ENCODE measurements around the gene AMZ1. TPM values are rescaled to one million over a fixed set of nuclear protein-coding genes. Genes with fewer than 3 reads are reported as not detected.

The AMZ1 gene
- total RNA-seq, 1 experiment from 2014 or later: 0.74 TPM

GRCh38 chr7:2719007-2719406 lies 31.0 kb downstream of the AMZ1 start:
- Histone ChIP-seq H2AK5ac (ENCODE audit: insufficient read length, low read length) (no peak overlapping the region), H3K79me1 (ENCODE audit: insufficient read depth, low read depth, low read length, poor library complexity, severe bottlenecking) (no peaks in the 10 kb centered on the region), H3K27me3 (ENCODE audit: insufficient read depth, low read length) (no peaks in the 10 kb centered on the region), H3K27ac (ENCODE audit: insufficient read length, low read depth, low read length) (no peak overlapping the region), H4K5ac (ENCODE audit: insufficient read length, low read depth, low read length) (no peak overlapping the region), H2BK120ac (ENCODE audit: low read depth, low read length, poor library complexity, severe bottlenecking) (no peak overlapping the region), H3K4ac (ENCODE audit: low read depth, low read length) (no peak overlapping the region), H3K14ac (ENCODE audit: insufficient read depth, low read length) (no peak overlapping the region), H3K9me3 (ENCODE audit: control insufficient read depth, low read depth, low read length) (no peaks in the 10 kb centered on the region), H2BK5ac (ENCODE audit: insufficient read length, low read length) (no peak overlapping the region), H3K9ac (ENCODE audit: extremely low read depth, insufficient read length, low read length) (no peak overlapping the region), H3K23ac (ENCODE audit: insufficient read length, low read depth, low read length) (no peak overlapping the region), H3K4me2 (ENCODE audit: insufficient read depth, insufficient read length, low read length) (no peak overlapping the region), H3T11ph (ENCODE audit: low read length) (no peak overlapping the region), H3K18ac (ENCODE audit: insufficient read length, low read depth, low read length) (no peak overlapping the region), H2BK20ac (ENCODE audit: low read depth, low read length, poor library complexity, severe bottlenecking) (no peak overlapping the region), H4K8ac (replicated peaks; ENCODE audit: insufficient read length, low read depth, low read length) (no peak overlapping the region), H4K91ac (ENCODE audit: insufficient read length, low read depth, low read length) (no peak overlapping the region), H4K20me1 (ENCODE audit: control insufficient read depth, insufficient read depth, insufficient read length) (no peaks in the 10 kb centered on the region), H2AFZ (ENCODE audit: low read length) (no peak overlapping the region), H2BK15ac (ENCODE audit: low read depth, low read length) (no peak overlapping the region), H3K79me2 (ENCODE audit: insufficient read depth, low read length) (no peaks in the 10 kb centered on the region), H2BK12ac (ENCODE audit: insufficient read length, low read depth, low read length) (no peak overlapping the region), H3K4me1 (ENCODE audit: insufficient read depth, low read length) (no peaks in the 10 kb centered on the region), H3K23me2 (ENCODE audit: insufficient read length, low read depth, low read length, poor library complexity, severe bottlenecking) (no peaks in the 10 kb centered on the region), H3K56ac (ENCODE audit: insufficient read length, low read depth, low read length) (no peak overlapping the region)
- no peak overlapping the region for H3K4me3 Mint-ChIP-seq
- H3K36me3 Mint-ChIP-seq (ENCODE audit: insufficient read depth in 1 of 3, low read depth in 3 of 3): peaks cover 24 to 54% (median 49%) of the 10 kb centered on the region in 3 experiments
- H3K4me1 Mint-ChIP-seq: peaks cover 2 to 10% of the 10 kb centered on the region in 2 experiments; a peak in 3 of 4 replicates
- peak overlapping the region in 2 of 3 experiments; percentile 56 to 78; a peak in 2 of 7 replicates for H3K27ac Mint-ChIP-seq
- no peaks in the 10 kb centered on the region for H3K27me3 Mint-ChIP-seq (ENCODE audit: low read depth)
- peak; percentile 81 for DNase-seq
- H3K9me3 Mint-ChIP-seq: no peaks in the 10 kb centered on the region
- peak; percentile 84 for TF ChIP-seq CTCF (conservative IDR thresholded peaks at IDR 0.05)
- WGBS (ENCODE audit: extremely low coverage, insufficient read length, low lambda C conversion rate): no CpG with 5 or more reads among the region's 16 CpGs

Data from H9 (cell line).